HG02763 (cell line): ENCODE data around the gene CFAP46.

ENCODE experiments used
- ATAC-seq: cut with Tn5 transposase; IDR thresholded peaks from one replicate; pipeline ENCODE4 v1.9.1; 2021; ENCODE audit warnings: mild to moderate bottlenecking, moderate library complexity; ENCODE audit not compliant: unreplicated experiment

The CFAP46 gene

GRCh38 chr10:132980426-132981172 is 38.2 kb upstream of the CFAP46 start:
- ATAC-seq = no peak

GRCh38 chr10:132979491-132980425 is 37.4 kb upstream of the CFAP46 start:
- no peak for ATAC-seq

GRCh38 chr10:132978542-132978941 is 36.2 kb upstream of the CFAP46 start:
- ATAC-seq = no peak

GRCh38 chr10:132977807-132978206 is 35.4 kb upstream of the CFAP46 start:
- no peak for ATAC-seq

- no peak for ATAC-seq
Measured at GRCh38 chr10:132977076-132977475, 34.7 kb upstream of the CFAP46 start.

GRCh38 chr10:132975831-132976682 is 33.7 kb upstream of the CFAP46 start:
- no peak for ATAC-seq

GRCh38 chr10:132974886-132975830 is 32.8 kb upstream of the CFAP46 start:
- no peak for ATAC-seq

GRCh38 chr10:132974249-132974796 is 32.0 kb upstream of the CFAP46 start:
- ATAC-seq = no peak

- ATAC-seq = no peak
Measured at GRCh38 chr10:132973903-132974241, 31.5 kb upstream of the CFAP46 start.

GRCh38 chr10:132972986-132973902 is 30.9 kb upstream of the CFAP46 start:
- ATAC-seq = no peak

- ATAC-seq = no peak
Measured at GRCh38 chr10:132972149-132972985, 30.0 kb upstream of the CFAP46 start.

GRCh38 chr10:132971448-132972148 is 29.2 kb upstream of the CFAP46 start:
- no peak for ATAC-seq

- ATAC-seq = no peak
Measured at GRCh38 chr10:132970641-132971438, 28.5 kb upstream of the CFAP46 start.

- no peak for ATAC-seq
Measured at GRCh38 chr10:132967540-132967939, 25.2 kb upstream of the CFAP46 start.

GRCh38 chr10:132965411-132966057 is 23.2 kb upstream of the CFAP46 start:
- ATAC-seq = no peak
